Left ventricle myocardium superior (tissue), 1 donor: ENCODE data around the gene CTAGE1. TPM values are rescaled to one million over a fixed set of nuclear protein-coding genes. Genes with fewer than 3 reads are reported as not detected.

Experiments used
- ATAC-seq: fragments of 200-7000 bp; cut with Tn5 transposase; one replicate; pipeline ENCODE4 v1.9.1; 2020; ENCODE audit warnings: mild to moderate bottlenecking, moderate library complexity
- DNase-seq: peaks from one replicate; pipeline ENCODE4 v3.0.0-alpha.2; 2020
- intact Hi-C: fragments of 100-400 bp; cut with micrococcal nuclease; formaldehyde crosslinking; loops from one replicate; pipeline ENCODE4 v1.11.0; 2022
- total RNA-seq: library from RNA; stranded (reverse); fragmentation: NEBNext Ultra II Directional; extraction: Animal tissue kit (Norgen Biotek cat#: 25700); gene quantifications from one replicate; pipeline ENCODE4 v1.2.1, GENCODE V29; 2021
- donor health status: DM: no; HTN: yes; CAD: no; lungs with severe emphysema.

CTAGE1 gene
- total RNA-seq, 1 donor from 2014 or later: not detected

DNA sequence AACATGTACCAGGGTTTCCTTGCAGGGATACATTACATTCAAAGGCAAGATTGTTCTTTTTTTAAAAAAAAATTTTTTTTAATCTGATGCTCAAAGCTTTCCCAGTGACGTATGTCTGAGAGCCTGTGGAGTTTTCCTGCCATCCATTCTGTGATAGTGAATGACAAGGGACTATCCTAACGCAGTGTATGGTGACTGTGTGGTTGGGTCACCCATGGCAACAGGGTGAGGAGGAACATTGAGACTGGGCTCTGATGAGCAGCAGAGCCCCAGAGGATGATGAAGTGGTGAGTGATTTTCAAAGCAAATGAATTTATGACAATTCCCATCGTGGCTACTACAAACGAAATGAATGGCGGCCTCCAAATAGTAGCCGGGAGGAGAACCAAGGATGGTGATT is 28.6 kb upstream of the CTAGE1 start:
- no peak for DNase-seq
- no peak for ATAC-seq
- intact Hi-C loops: no loop called here

DNA sequence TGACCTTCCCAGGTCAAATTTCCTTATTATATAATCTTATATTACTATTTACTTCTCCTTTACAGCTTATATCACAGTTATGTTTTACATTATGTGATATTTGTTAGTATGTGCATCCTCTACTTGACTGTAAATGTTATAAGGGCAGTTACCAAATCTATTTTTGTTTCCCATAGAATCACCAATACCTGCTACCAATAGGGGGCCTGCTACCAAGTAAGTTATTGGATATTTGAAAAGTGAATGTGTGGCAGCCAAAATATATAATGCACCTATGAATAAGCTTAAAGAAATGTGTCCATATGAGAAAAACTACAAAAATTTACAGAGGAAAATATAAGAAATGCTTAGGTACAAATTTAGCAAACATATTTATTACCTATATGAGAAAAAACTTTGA is 23.9 kb upstream of the CTAGE1 start:
- intact Hi-C loops: no loop called here
- no peak for ATAC-seq
- no peak for DNase-seq

GRCh38 chr18:22439447-22439846 is 21.7 kb upstream of the CTAGE1 start:
- ATAC-seq: no peak
- no peak for DNase-seq
- intact Hi-C loops: no loop called here

- intact Hi-C loops: no loop called here
- ATAC-seq (no peak), DNase-seq (no peak)
Observed at GRCh38 chr18:22436136-22436535, 18.4 kb upstream of the CTAGE1 start.

- ATAC-seq: no peak
- no peak for DNase-seq
- intact Hi-C loops: no loop called here
Observed at GRCh38 chr18:22434973-22435608, 17.4 kb upstream of the CTAGE1 start.

DNA sequence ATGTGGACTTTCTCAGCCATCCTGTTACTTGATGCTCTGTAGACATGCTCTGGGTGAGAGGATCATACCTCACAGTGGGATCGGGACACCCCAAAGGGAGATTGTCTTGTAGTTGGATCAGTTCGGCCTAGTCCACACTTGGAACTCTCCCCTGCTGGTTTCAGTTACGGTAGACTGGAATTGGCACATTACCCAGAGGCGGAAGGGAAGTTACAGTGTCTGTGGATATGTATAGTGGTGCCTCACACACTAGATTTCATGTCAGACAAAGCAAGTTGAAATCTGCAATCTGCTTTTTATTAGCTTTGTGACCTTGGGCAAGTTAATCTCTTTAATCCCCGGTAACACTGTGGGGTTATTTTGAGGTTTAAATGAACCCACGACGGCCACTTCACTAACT is 16.2 kb upstream of the CTAGE1 start:
- no peak for DNase-seq
- ATAC-seq: peak; percentile 26
- intact Hi-C loops: no loop called here

GRCh38 chr18:22432657-22433137 is 15.0 kb upstream of the CTAGE1 start:
- intact Hi-C loops: no loop called here
- ATAC-seq (peak; percentile 92), DNase-seq (peak; percentile 85)

DNA sequence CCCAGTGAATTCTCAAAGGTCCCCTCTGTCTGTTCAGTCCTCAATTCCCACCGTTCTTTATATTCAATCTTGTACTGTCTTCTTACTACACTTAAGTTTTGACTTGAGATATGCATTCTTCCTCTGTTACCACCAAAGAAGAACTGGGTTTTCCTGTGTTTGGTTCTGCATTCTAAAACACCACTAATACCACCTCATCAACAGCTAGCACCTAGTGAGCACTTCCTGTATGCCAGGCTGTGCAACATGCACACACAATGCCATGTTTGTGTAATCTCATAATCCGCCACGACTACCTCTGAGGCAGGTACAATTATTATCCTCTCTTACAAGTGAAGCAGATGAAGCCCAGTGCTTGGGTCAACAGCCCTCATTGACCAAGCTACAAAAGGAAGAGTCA is 11.8 kb upstream of the CTAGE1 start:
- intact Hi-C loops: no loop called here
- no peak for DNase-seq
- ATAC-seq: no peak

- DNase-seq (no peak), ATAC-seq (no peak)
- intact Hi-C loops: no loop called here
Observed at GRCh38 chr18:22428672-22429071, 11.0 kb upstream of the CTAGE1 start.

GRCh38 chr18:22427822-22428549 is 10.3 kb upstream of the CTAGE1 start:
- intact Hi-C loops: no loop called here
- DNase-seq (no peak), ATAC-seq (no peak)

DNA sequence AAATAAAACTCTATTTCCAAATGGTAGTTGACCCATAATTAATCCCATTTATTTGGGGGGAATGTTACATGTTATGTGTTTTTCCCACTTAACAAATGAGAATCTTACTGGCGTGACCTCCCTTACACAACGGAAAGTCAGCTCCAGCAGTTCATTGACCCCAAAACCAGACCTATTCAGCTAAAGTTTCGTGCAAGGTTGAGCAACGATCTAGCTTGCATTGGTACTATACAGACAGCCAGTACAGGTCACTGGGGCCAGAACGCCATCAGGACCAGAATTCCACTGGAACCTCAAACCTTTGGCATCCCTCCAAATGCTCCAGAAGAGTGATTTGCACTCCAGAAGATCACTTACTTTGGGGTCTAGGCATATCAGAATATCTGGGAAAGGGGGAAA is 6.8 kb upstream of the CTAGE1 start:
- DNase-seq: no peak
- no peak for ATAC-seq
- intact Hi-C loops: no loop called here

GRCh38 chr18:22423878-22424564 is 6.3 kb upstream of the CTAGE1 start:
- ATAC-seq: peak; percentile 27
- no peak for DNase-seq
- intact Hi-C loops: no loop called here

GRCh38 chr18:22422909-22423548 is 5.3 kb upstream of the CTAGE1 start:
- intact Hi-C loops: no loop called here
- DNase-seq (peak; percentile 45), ATAC-seq (peak; percentile 74)

GRCh38 chr18:22420652-22421051 is 2.9 kb upstream of the CTAGE1 start:
- no peak for ATAC-seq
- intact Hi-C loops: no loop called here
- no peak for DNase-seq

- intact Hi-C loops: no loop called here
- DNase-seq (no peak), ATAC-seq (no peak)
Observed at GRCh38 chr18:22412176-22412911, 5.4 kb downstream of the CTAGE1 start.

- ATAC-seq (peak; percentile 30), DNase-seq (no peak)
- intact Hi-C loops: no loop called here
Observed at GRCh38 chr18:22411446-22411845, 6.3 kb downstream of the CTAGE1 start.

- ATAC-seq: no peak
- DNase-seq: no peak
- intact Hi-C loops: no loop called here
Observed at GRCh38 chr18:22410126-22410525, 7.6 kb downstream of the CTAGE1 start.

GRCh38 chr18:22409445-22409844 is 8.3 kb downstream of the CTAGE1 start:
- DNase-seq (no peak), ATAC-seq (no peak)
- intact Hi-C loops: no loop called here

GRCh38 chr18:22408059-22408458 is 9.7 kb downstream of the CTAGE1 start:
- DNase-seq (no peak), ATAC-seq (no peak)
- intact Hi-C loops: no loop called here
